ENCODE results near the gene HOXD12. TPM values are rescaled to one million over a fixed set of nuclear protein-coding genes. Genes with fewer than 3 reads are reported as not detected.
A peak's percentile ranks its signal among the peaks of the same experiment; 100 is the strongest.

HOXD12 gene
- total and polyA plus RNA-seq, 2 donors (not counting 1 experiment from before 2014, with no cell fraction given) = not detected

DNA sequence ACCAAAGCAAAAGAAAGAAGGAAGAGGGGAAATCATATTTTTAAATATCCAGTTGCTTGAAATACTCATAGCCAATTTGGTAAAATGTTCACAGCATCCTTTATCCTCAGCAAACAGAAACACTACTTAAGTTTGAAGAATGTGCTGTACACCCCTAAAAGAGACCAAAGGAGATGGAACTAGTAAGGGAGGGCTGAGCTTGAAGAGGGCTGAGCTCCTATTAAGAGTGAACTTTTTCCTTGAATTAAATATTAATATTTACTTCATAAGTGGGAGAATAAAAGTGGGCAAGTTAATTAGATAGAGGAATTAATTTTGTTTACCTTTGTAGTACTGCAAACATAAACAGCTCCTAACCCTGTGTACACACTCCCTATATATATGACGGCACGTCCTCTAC is 22.8 kb upstream of the HOXD12 start:
- Histone ChIP-seq H3K4me3 (replicated peaks in 1 of 4; ENCODE audit: control extremely low read depth in 1 of 4, insufficient read depth in 1 of 4, low read depth in 3 of 4, low read length in 4 of 4) (no peak overlapping the region), H3K27me3 (ENCODE audit: control insufficient read depth, insufficient read depth, low read length) (peaks cover 70% of the 10 kb centered on the region), H3K4me2 (ENCODE audit: extremely low read depth, insufficient read depth, low read length) (no peak overlapping the region), H3K79me2 (ENCODE audit: control insufficient read depth, insufficient read depth, low read length) (no peaks in the 10 kb centered on the region), H3K4me1 (ENCODE audit: control insufficient read depth, extremely low read depth, insufficient read depth, low read length) (no peaks in the 10 kb centered on the region), H3K36me3 (ENCODE audit: control insufficient read depth, insufficient read depth, low read length) (no peaks in the 10 kb centered on the region), H3K9me3 (ENCODE audit: control insufficient read depth, insufficient read depth, low read depth, low read length) (no peaks in the 10 kb centered on the region), H3K27ac (ENCODE audit: insufficient read depth, low read length) (no peak overlapping the region), H3K9ac (ENCODE audit: insufficient read depth, low read length) (no peak overlapping the region), H4K20me1 (ENCODE audit: control insufficient read depth, extremely low read depth, insufficient read depth, low read length) (no peaks in the 10 kb centered on the region), H2AFZ (ENCODE audit: low read length) (no peak overlapping the region)
- no peak for DNase-seq (ENCODE audit: low read depth in 2 of 2)
- TF ChIP-seq EZH2 (IDR thresholded peaks at IDR 0.05; ENCODE audit: low read length, missing control alignments) = no peak
- TF ChIP-seq, protein P1, sequence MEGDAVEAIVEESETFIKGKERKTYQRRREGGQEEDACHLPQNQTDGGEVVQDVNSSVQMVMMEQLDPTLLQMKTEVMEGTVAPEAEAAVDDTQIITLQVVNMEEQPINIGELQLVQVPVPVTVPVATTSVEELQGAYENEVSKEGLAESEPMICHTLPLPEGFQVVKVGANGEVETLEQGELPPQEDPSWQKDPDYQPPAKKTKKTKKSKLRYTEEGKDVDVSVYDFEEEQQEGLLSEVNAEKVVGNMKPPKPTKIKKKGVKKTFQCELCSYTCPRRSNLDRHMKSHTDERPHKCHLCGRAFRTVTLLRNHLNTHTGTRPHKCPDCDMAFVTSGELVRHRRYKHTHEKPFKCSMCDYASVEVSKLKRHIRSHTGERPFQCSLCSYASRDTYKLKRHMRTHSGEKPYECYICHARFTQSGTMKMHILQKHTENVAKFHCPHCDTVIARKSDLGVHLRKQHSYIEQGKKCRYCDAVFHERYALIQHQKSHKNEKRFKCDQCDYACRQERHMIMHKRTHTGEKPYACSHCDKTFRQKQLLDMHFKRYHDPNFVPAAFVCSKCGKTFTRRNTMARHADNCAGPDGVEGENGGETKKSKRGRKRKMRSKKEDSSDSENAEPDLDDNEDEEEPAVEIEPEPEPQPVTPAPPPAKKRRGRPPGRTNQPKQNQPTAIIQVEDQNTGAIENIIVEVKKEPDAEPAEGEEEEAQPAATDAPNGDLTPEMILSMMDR (conservative IDR thresholded peaks at IDR 0.05 in 1 of 2, IDR thresholded peaks at IDR 0.05 in 1 of 2; ENCODE audit: low read depth in 1 of 2, low read length in 2 of 2) = no peak

- peak; percentile 24 for TF ChIP-seq EZH2 (IDR thresholded peaks at IDR 0.05; ENCODE audit: low read length, missing control alignments)
- TF ChIP-seq, protein P1 (conservative IDR thresholded peaks at IDR 0.05 in 1 of 2, IDR thresholded peaks at IDR 0.05 in 1 of 2; ENCODE audit: low read depth in 1 of 2, low read length in 2 of 2) = no peak
- Histone ChIP-seq H2AFZ (ENCODE audit: low read length) (no peak overlapping the region), H3K9ac (ENCODE audit: insufficient read depth, low read length) (no peak overlapping the region), H3K79me2 (ENCODE audit: control insufficient read depth, insufficient read depth, low read length) (no peaks in the 10 kb centered on the region), H3K4me2 (ENCODE audit: extremely low read depth, insufficient read depth, low read length) (no peak overlapping the region), H3K36me3 (ENCODE audit: control insufficient read depth, insufficient read depth, low read length) (no peaks in the 10 kb centered on the region), H4K20me1 (ENCODE audit: control insufficient read depth, extremely low read depth, insufficient read depth, low read length) (no peaks in the 10 kb centered on the region), H3K4me3 (replicated peaks in 1 of 4; ENCODE audit: control extremely low read depth in 1 of 4, insufficient read depth in 1 of 4, low read depth in 3 of 4, low read length in 4 of 4) (no peak overlapping the region), H3K27me3 (ENCODE audit: control insufficient read depth, insufficient read depth, low read length) (peaks cover 74% of the 10 kb centered on the region), H3K9me3 (ENCODE audit: control insufficient read depth, insufficient read depth, low read depth, low read length) (no peaks in the 10 kb centered on the region), H3K27ac (ENCODE audit: insufficient read depth, low read length) (no peak overlapping the region), H3K4me1 (ENCODE audit: control insufficient read depth, extremely low read depth, insufficient read depth, low read length) (no peaks in the 10 kb centered on the region)
- DNase-seq (ENCODE audit: low read depth in 2 of 2) = no peak
Observed at GRCh38 chr2:176078541-176079284, 20.9 kb upstream of the HOXD12 start.

DNA sequence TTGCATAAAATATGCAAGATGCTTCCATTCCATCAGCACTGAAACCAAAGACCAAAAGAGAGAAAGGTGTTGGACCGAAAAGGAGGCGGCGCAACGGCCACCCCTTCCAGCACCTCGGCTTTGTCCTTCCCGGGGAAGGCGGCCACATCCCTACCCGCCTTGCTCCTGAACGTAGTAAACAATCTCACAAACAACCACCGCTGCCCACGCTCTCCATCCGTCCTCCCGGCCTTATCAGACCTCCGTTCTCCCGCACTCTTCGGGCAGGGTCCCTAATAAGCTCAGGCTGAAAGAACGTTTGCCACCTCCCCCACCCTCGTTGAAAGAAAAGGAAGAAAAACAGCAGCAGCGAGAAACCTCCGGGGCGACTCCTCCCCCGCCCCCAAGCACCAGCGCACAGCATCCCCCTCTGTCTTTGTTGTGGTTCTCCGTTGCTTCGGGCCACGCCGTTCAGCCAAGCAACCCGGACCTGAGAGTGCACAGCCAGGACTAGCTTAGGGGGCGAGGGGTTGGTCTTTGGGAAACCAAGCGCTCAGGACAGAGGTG is 20.2 kb upstream of the HOXD12 start:
- no peak overlapping the region for H3K27ac ChIP-seq (ENCODE audit: insufficient read depth, low read length)
- no peaks in the 10 kb centered on the region for H3K36me3 ChIP-seq (ENCODE audit: control insufficient read depth, insufficient read depth, low read length)
- DNase-seq (ENCODE audit: low read depth in 2 of 2) = no peak
- H2AFZ ChIP-seq (ENCODE audit: low read length) = no peak overlapping the region
- peak overlapping the region; percentile 32 for H3K4me2 ChIP-seq (ENCODE audit: extremely low read depth, insufficient read depth, low read length)
- no peaks in the 10 kb centered on the region for H3K9me3 ChIP-seq (ENCODE audit: control insufficient read depth, insufficient read depth, low read depth, low read length)
- no peak overlapping the region for H3K4me3 ChIP-seq (replicated peaks in 1 of 4; ENCODE audit: control extremely low read depth in 1 of 4, insufficient read depth in 1 of 4, low read depth in 3 of 4, low read length in 4 of 4)
- TF ChIP-seq EZH2 (IDR thresholded peaks at IDR 0.05; ENCODE audit: low read length, missing control alignments) = peak; percentile 44
- TF ChIP-seq, protein P1 (conservative IDR thresholded peaks at IDR 0.05 in 1 of 2, IDR thresholded peaks at IDR 0.05 in 1 of 2; ENCODE audit: low read depth in 1 of 2, low read length in 2 of 2) = no peak
- H3K27me3 ChIP-seq (ENCODE audit: control insufficient read depth, insufficient read depth, low read length) = peaks cover 77% of the 10 kb centered on the region
- H3K79me2 ChIP-seq (ENCODE audit: control insufficient read depth, insufficient read depth, low read length) = no peaks in the 10 kb centered on the region
- H3K9ac ChIP-seq (ENCODE audit: insufficient read depth, low read length) = no peak overlapping the region
- no peaks in the 10 kb centered on the region for H4K20me1 ChIP-seq (ENCODE audit: control insufficient read depth, extremely low read depth, insufficient read depth, low read length)
- H3K4me1 ChIP-seq (ENCODE audit: control insufficient read depth, extremely low read depth, insufficient read depth, low read length) = no peaks in the 10 kb centered on the region

All from fibroblast of lung (primary cell).